Trophoblast cell (in vitro differentiated cells and primary cell): ENCODE measurements around the gene C6orf163.

Source experiments
- DNase-seq, 2 donors: peaks; one replicate each; pipeline ENCODE4 v3.0.0-alpha.2; 2016
- H2AFZ ChIP-seq: 2 replicates; pipeline ENCODE4 v1.6.1; 2013; ENCODE audit warnings: low read length, moderate library complexity, mild to moderate bottlenecking; ENCODE audit not compliant: insufficient read depth, poor library complexity
- H2AK5ac ChIP-seq: 2 replicates; pipeline ENCODE4 v1.6.1; 2013; ENCODE audit warnings: mild to moderate bottlenecking, low read length
- H2BK120ac ChIP-seq: 2 replicates; pipeline ENCODE4 v1.6.1; 2013; ENCODE audit warnings: low read length, mild to moderate bottlenecking, moderate library complexity; ENCODE audit not compliant: insufficient read depth, poor library complexity
- H2BK12ac ChIP-seq: 2 replicates; pipeline ENCODE4 v1.6.1; 2013; ENCODE audit warnings: mild to moderate bottlenecking, low read length, moderate library complexity
- H2BK5ac ChIP-seq: 2 replicates; pipeline ENCODE4 v1.6.1; 2013; ENCODE audit warnings: low read length, low read depth, moderate library complexity, mild to moderate bottlenecking; ENCODE audit not compliant: poor library complexity
- H3K14ac ChIP-seq: 2 replicates; pipeline ENCODE4 v1.6.1; 2013; ENCODE audit warnings: mild to moderate bottlenecking, low read length
- H3K18ac ChIP-seq: 2 replicates; pipeline ENCODE4 v1.6.1; 2013; ENCODE audit warnings: mild to moderate bottlenecking, low read length
- H3K23ac ChIP-seq: 2 replicates; pipeline ENCODE4 v1.6.1; 2013; ENCODE audit warnings: low read length
- H3K27ac ChIP-seq: 2 replicates; pipeline ENCODE4 v1.5.1; 2013; ENCODE audit warnings: low read depth, mild to moderate bottlenecking, inconsistent platforms, low read length, moderate library complexity
- H3K27me3 ChIP-seq: 2 replicates; pipeline ENCODE4 v1.6.1; 2013; ENCODE audit warnings: inconsistent platforms, mild to moderate bottlenecking, low read length, moderate library complexity; ENCODE audit not compliant: insufficient read depth
- H3K36me3 ChIP-seq, 2 experiments: 1 replicate in 1 of 2; 2 replicates in 1 of 2; pipeline ENCODE4 v1.6.1; 2013; ENCODE audit warnings: low read length in 2 of 2, mild to moderate bottlenecking in 2 of 2, moderate library complexity in 1 of 2; ENCODE audit not compliant: insufficient read depth in 2 of 2, control insufficient read depth in 1 of 2
- H3K4ac ChIP-seq: 2 replicates; pipeline ENCODE4 v1.6.1; 2013; ENCODE audit warnings: low read depth, mild to moderate bottlenecking, low read length, moderate library complexity
- H3K4me1 ChIP-seq, 2 experiments: 1 replicate in 1 of 2; 2 replicates in 1 of 2; pipeline ENCODE4 v1.6.1; 2013; ENCODE audit warnings: low read length in 2 of 2, mild to moderate bottlenecking in 2 of 2, moderate library complexity in 1 of 2; ENCODE audit not compliant: insufficient read depth in 2 of 2, control insufficient read depth in 1 of 2
- H3K4me2 ChIP-seq: 2 replicates; pipeline ENCODE4 v1.6.1; 2013; ENCODE audit warnings: inconsistent platforms, mild to moderate bottlenecking, low read length, moderate library complexity
- H3K4me3 ChIP-seq: 2 replicates; pipeline ENCODE4 v1.5.1; 2013; ENCODE audit warnings: mild to moderate bottlenecking, low read depth, low read length, inconsistent platforms
- H3K79me1 ChIP-seq: one replicate; pipeline ENCODE4 v1.6.1; 2013; ENCODE audit warnings: low read length
- H3K79me2 ChIP-seq: 2 replicates; pipeline ENCODE4 v1.6.1; 2013; ENCODE audit warnings: low read length, mild to moderate bottlenecking; ENCODE audit not compliant: control insufficient read depth, insufficient read depth, poor library complexity
- H3K9ac ChIP-seq: 2 replicates; pipeline ENCODE4 v1.6.1; 2013; ENCODE audit warnings: mild to moderate bottlenecking, low read length
- H3K9me3 ChIP-seq: 2 replicates; pipeline ENCODE4 v1.6.1; 2013; ENCODE audit warnings: low read depth, mild to moderate bottlenecking, control low read depth, inconsistent platforms, low read length; ENCODE audit not compliant: insufficient read depth
- H4K12ac ChIP-seq: 2 replicates; pipeline ENCODE4 v1.6.1; 2013; ENCODE audit warnings: low read depth, mild to moderate bottlenecking, low read length, moderate library complexity
- H4K8ac ChIP-seq: 2 replicates; pipeline ENCODE4 v1.6.1; 2013; ENCODE audit warnings: low read depth, mild to moderate bottlenecking, low read length, moderate library complexity
- H4K91ac ChIP-seq: one replicate; pipeline ENCODE4 v1.6.1; 2013; ENCODE audit warnings: low read depth, mild to moderate bottlenecking, low read length, moderate library complexity
- WGBS: extraction: QIAGEN DNeasy Blood & Tissue Kit; methylation state at CpG from one replicate; pipeline ENCODE4 v1.1.7; 2013; ENCODE audit warnings: missing lambda C conversion rate; ENCODE audit not compliant: insufficient read length, insufficient coverage; ENCODE audit errors: extremely low coverage; 5-methylcytosine and 5-hydroxymethylcytosine counted together

Gene C6orf163

GRCh38 chr6:87407901-87408720 is 63.5 kb downstream of the C6orf163 start, which contains the start of gene CFAP206:
TSS of gene CFAP206 (plus strand) at chr6:87407972. CDS start at chr6:87409840, 1,868 bp downstream.
- Histone ChIP-seq H2BK12ac (peak within 1 kb of the TSS; percentile 53), H3K23ac (no peak within 1 kb of the TSS), H2AFZ (peak within 1 kb of the TSS; percentile 92), H3K4me2 (peak within 1 kb of the TSS; percentile 83), H4K8ac (peak within 1 kb of the TSS; percentile 97), H2AK5ac (no peak within 1 kb of the TSS), H3K79me1 (peaks cover 8% of the 10 kb centered on the region), H3K9me3 (no peaks in the 10 kb centered on the region), H3K36me3 (no peaks in the 10 kb centered on the region), H3K27me3 (no peaks in the 10 kb centered on the region), H2BK120ac (peak within 1 kb of the TSS; percentile 88), H3K4me3 (peak within 1 kb of the TSS; percentile 97), H3K4ac (peak within 1 kb of the TSS; percentile 93), H3K27ac (peak within 1 kb of the TSS; percentile 73), H4K91ac (peak within 1 kb of the TSS; percentile 90), H2BK5ac (peak within 1 kb of the TSS; percentile 86), H4K12ac (peak within 1 kb of the TSS; percentile 99), H3K14ac (peak within 1 kb of the TSS; percentile 97), H3K79me2 (peaks cover 2% of the 10 kb centered on the region), H3K4me1 (peaks cover 0 to 2% of the 10 kb centered on the region in 2 experiments), H3K9ac (peak within 1 kb of the TSS; percentile 32), H3K18ac (peak within 1 kb of the TSS; percentile 95)
- no CpG with 5 or more reads among the region's 82 CpGs for WGBS
- peak; percentile 87 to 93 for DNase-seq

GRCh38 chr6:87408721-87409155 is 64.1 kb downstream of the C6orf163 start:
- peak overlapping the region; percentile 93 for H3K4ac ChIP-seq
- WGBS = no CpG with 5 or more reads among the region's 5 CpGs
- H3K27me3 ChIP-seq = no peaks in the 10 kb centered on the region

More at GRCh38 chr6:87408721-87409155, 64.1 kb downstream of the C6orf163 start:
- peak overlapping the region; percentile 95 for H3K18ac ChIP-seq
- H2BK5ac ChIP-seq = peak overlapping the region; percentile 86
- H3K79me1 ChIP-seq = peaks cover 8% of the 10 kb centered on the region
- peak overlapping the region; percentile 97 for H4K8ac ChIP-seq
- H4K91ac ChIP-seq = peak overlapping the region; percentile 90
- peak overlapping the region; percentile 88 for H2BK120ac ChIP-seq
- peak overlapping the region; percentile 65 for H3K4me2 ChIP-seq
- peaks cover 0 to 2% of the 10 kb centered on the region in 2 experiments for H3K4me1 ChIP-seq
- DNase-seq = peak; percentile 86 to 96
- peak overlapping the region; percentile 70 for H3K4me3 ChIP-seq
- peak overlapping the region; percentile 97 for H3K14ac ChIP-seq
- H3K79me2 ChIP-seq = peaks cover 2% of the 10 kb centered on the region
- H2BK12ac ChIP-seq = peak overlapping the region; percentile 53
- no peak overlapping the region for H2AK5ac ChIP-seq
- peak overlapping the region; percentile 99 for H4K12ac ChIP-seq
- H3K27ac ChIP-seq = peak overlapping the region; percentile 73
- H3K9ac ChIP-seq = peak overlapping the region; percentile 32
- H3K9me3 ChIP-seq = no peaks in the 10 kb centered on the region
- H2AFZ ChIP-seq = peak overlapping the region; percentile 92
- H3K23ac ChIP-seq = no peak overlapping the region
- H3K36me3 ChIP-seq = no peaks in the 10 kb centered on the region
